ENCODE measurements around the gene GAREM1.

GAREM1 gene

DNA sequence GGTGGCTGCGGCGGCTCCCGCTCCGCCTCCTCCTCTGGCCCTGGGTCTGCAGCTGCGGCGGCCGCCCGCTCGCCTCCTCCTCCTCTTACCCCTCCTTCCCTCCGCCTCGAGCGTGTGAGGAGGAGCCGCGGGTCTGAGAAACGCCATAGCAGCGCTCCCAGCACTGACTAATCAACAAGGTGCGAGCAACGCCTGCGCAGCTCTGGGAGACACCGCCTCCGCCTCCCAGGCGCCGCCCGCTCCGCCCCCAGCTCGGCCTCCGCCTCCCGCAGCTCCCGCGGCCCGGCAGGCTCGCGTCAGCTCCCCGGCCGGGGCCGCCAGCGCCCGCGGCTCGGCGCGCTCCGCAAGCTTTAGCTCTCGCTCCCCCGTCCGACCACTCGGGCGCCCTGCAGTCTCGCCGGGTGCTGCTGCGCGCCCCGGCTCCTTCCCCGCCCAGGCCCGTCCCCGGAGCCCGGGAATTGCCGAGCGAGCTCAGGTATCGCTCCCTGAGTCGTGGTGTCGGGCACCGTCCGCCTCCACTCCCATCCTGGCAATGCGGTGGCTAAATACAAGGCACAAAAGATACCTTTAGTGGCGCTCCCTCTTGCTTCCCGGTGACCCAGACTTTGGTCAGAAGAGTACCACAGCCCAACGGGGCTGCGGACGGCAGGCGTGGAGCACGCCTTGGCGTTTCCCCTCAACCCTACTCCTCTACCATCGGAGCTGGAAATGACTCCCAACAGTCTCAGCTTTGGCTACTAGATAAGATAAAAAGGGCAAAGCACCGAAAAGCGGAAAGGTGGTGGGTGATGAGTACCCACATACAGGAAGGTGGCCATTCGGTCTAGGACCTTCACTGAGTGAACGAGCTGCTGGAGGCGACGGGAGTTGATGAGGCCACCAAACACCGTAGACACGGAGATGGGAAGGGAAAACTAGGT lies at the start of gene GAREM1:
GAREM1 (minus strand) TSS at position 169 of the 920 bp plus-strand sequence. CDS start 454 bp downstream, outside the sequence.
- Histone ChIP-seq H3K4me3 (ENCODE audit: low read length) (peak within 1 kb of the TSS; percentile 92), H2AFZ (ENCODE audit: low read depth, low read length) (peak within 1 kb of the TSS; percentile 92), H3K79me2 (ENCODE audit: low read length) (no peaks in the 10 kb centered on the region), H3K4me2 (ENCODE audit: low read length) (peak within 1 kb of the TSS; percentile 93), H3K4me1 (ENCODE audit: low read length) (peaks cover 23% of the 10 kb centered on the region), H4K20me1 (ENCODE audit: insufficient read depth, low read length) (no peaks in the 10 kb centered on the region), H3K27ac (ENCODE audit: low read length) (no peak within 1 kb of the TSS), H3K9me3 (ENCODE audit: insufficient read depth, low read length) (no peaks in the 10 kb centered on the region), H3K9ac (ENCODE audit: low read length) (peak within 1 kb of the TSS; percentile 59), H3K36me3 (replicated peaks; ENCODE audit: low read depth, low read length) (no peaks in the 10 kb centered on the region), H3K27me3 (ENCODE audit: low read depth, low read length) (peaks cover 24% of the 10 kb centered on the region)
- TF ChIP-seq, protein P1, sequence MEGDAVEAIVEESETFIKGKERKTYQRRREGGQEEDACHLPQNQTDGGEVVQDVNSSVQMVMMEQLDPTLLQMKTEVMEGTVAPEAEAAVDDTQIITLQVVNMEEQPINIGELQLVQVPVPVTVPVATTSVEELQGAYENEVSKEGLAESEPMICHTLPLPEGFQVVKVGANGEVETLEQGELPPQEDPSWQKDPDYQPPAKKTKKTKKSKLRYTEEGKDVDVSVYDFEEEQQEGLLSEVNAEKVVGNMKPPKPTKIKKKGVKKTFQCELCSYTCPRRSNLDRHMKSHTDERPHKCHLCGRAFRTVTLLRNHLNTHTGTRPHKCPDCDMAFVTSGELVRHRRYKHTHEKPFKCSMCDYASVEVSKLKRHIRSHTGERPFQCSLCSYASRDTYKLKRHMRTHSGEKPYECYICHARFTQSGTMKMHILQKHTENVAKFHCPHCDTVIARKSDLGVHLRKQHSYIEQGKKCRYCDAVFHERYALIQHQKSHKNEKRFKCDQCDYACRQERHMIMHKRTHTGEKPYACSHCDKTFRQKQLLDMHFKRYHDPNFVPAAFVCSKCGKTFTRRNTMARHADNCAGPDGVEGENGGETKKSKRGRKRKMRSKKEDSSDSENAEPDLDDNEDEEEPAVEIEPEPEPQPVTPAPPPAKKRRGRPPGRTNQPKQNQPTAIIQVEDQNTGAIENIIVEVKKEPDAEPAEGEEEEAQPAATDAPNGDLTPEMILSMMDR (IDR thresholded peaks at IDR 0.05; ENCODE audit: low read depth, low read length) = peak; percentile 53
- no peak for TF ChIP-seq EZH2phosphoT487 (IDR thresholded peaks at IDR 0.05; ENCODE audit: low read depth)

- no peak overlapping the region for H3K27ac ChIP-seq (ENCODE audit: low read length)
- no peak overlapping the region for H3K4me3 ChIP-seq (ENCODE audit: low read length)
- no peaks in the 10 kb centered on the region for H4K20me1 ChIP-seq (ENCODE audit: insufficient read depth, low read length)
- no peak for TF ChIP-seq EZH2phosphoT487 (IDR thresholded peaks at IDR 0.05; ENCODE audit: low read depth)
- TF ChIP-seq, protein P1 (IDR thresholded peaks at IDR 0.05; ENCODE audit: low read depth, low read length) = no peak
- H3K79me2 ChIP-seq (ENCODE audit: low read length) = no peaks in the 10 kb centered on the region
- H3K27me3 ChIP-seq (ENCODE audit: low read depth, low read length) = no peaks in the 10 kb centered on the region
- no peak overlapping the region for H2AFZ ChIP-seq (ENCODE audit: low read depth, low read length)
- no peak overlapping the region for H3K4me2 ChIP-seq (ENCODE audit: low read length)
- H3K9me3 ChIP-seq (ENCODE audit: insufficient read depth, low read length) = no peaks in the 10 kb centered on the region
- no peak overlapping the region for H3K9ac ChIP-seq (ENCODE audit: low read length)
- no peaks in the 10 kb centered on the region for H3K4me1 ChIP-seq (ENCODE audit: low read length)
- no peaks in the 10 kb centered on the region for H3K36me3 ChIP-seq (replicated peaks; ENCODE audit: low read depth, low read length)
These were observed 40.5 kb upstream of the GAREM1 start for GRCh38 chr18:32511147-32511546.

GRCh38 chr18:32509111-32509510 lies 38.4 kb upstream of the GAREM1 start:
- no peaks in the 10 kb centered on the region for H3K9me3 ChIP-seq (ENCODE audit: insufficient read depth, low read length)
- no peak overlapping the region for H3K4me3 ChIP-seq (ENCODE audit: low read length)
- no peak overlapping the region for H3K9ac ChIP-seq (ENCODE audit: low read length)
- no peak overlapping the region for H3K27ac ChIP-seq (ENCODE audit: low read length)
- H3K27me3 ChIP-seq (ENCODE audit: low read depth, low read length) = no peaks in the 10 kb centered on the region
- H3K36me3 ChIP-seq (replicated peaks; ENCODE audit: low read depth, low read length) = no peaks in the 10 kb centered on the region
- H2AFZ ChIP-seq (ENCODE audit: low read depth, low read length) = no peak overlapping the region
- no peaks in the 10 kb centered on the region for H3K79me2 ChIP-seq (ENCODE audit: low read length)
- no peaks in the 10 kb centered on the region for H3K4me1 ChIP-seq (ENCODE audit: low read length)
- TF ChIP-seq, protein P1 (IDR thresholded peaks at IDR 0.05; ENCODE audit: low read depth, low read length) = no peak
- TF ChIP-seq EZH2phosphoT487 (IDR thresholded peaks at IDR 0.05; ENCODE audit: low read depth) = no peak
- no peaks in the 10 kb centered on the region for H4K20me1 ChIP-seq (ENCODE audit: insufficient read depth, low read length)
- no peak overlapping the region for H3K4me2 ChIP-seq (ENCODE audit: low read length)

- H3K4me3 ChIP-seq (ENCODE audit: low read length) = no peak overlapping the region
- no peaks in the 10 kb centered on the region for H4K20me1 ChIP-seq (ENCODE audit: insufficient read depth, low read length)
- no peak overlapping the region for H2AFZ ChIP-seq (ENCODE audit: low read depth, low read length)
- no peaks in the 10 kb centered on the region for H3K36me3 ChIP-seq (replicated peaks; ENCODE audit: low read depth, low read length)
- no peaks in the 10 kb centered on the region for H3K27me3 ChIP-seq (ENCODE audit: low read depth, low read length)
- H3K79me2 ChIP-seq (ENCODE audit: low read length) = no peaks in the 10 kb centered on the region
- H3K4me1 ChIP-seq (ENCODE audit: low read length) = no peaks in the 10 kb centered on the region
- H3K4me2 ChIP-seq (ENCODE audit: low read length) = no peak overlapping the region
- H3K9me3 ChIP-seq (ENCODE audit: insufficient read depth, low read length) = no peaks in the 10 kb centered on the region
- TF ChIP-seq, protein P1 (IDR thresholded peaks at IDR 0.05; ENCODE audit: low read depth, low read length) = no peak
- no peak for TF ChIP-seq EZH2phosphoT487 (IDR thresholded peaks at IDR 0.05; ENCODE audit: low read depth)
- no peak overlapping the region for H3K9ac ChIP-seq (ENCODE audit: low read length)
- H3K27ac ChIP-seq (ENCODE audit: low read length) = no peak overlapping the region
These were observed 36.4 kb upstream of the GAREM1 start for GRCh38 chr18:32507093-32507492.
